ENCODE measurements around the gene NEDD4L. TPM values are rescaled to one million over a fixed set of nuclear protein-coding genes. Genes with fewer than 3 reads are reported as not detected.
"Not testable (repeated sequence)": the region's sequence is repeated elsewhere in the genome, so short reads cannot be mapped to it uniquely, and the experiment has no call there.

The NEDD4L gene
- total RNA-seq, 3 donors from 2014 or later = 2.6 to 4.7 (median 2.9) TPM

DNA sequence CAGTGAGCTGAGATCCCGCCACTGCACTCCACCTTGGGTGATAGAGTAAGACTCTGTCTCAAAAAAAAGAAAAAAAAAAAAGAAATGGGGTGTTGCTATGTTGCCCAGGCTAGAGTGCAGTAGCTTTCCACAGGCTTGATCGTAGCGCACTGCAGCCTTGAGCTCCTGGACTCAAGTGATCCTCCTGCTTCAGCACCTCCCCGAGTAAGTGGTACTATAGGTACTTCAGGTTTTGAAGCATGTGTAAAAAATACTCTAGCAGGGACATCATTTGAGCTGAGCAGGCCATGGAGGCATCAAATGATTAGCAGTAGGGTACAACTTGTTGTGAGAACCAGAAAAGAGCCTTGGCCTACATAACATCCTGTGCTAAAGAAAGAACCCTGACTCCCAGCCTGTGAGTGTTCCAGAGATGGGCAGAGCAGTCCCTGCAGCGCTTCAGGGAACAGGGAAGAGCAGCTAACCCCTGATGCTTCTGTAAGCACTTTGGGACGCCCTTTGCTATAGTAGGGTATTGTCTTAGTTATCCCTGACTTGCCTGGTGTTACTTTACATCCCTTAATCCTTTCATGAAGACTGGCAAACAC, 119.1 kb downstream of the NEDD4L start:
- ATAC-seq = no peak
- Mint-ChIP-seq H3K9me3 (no peaks in the 10 kb centered on the region), H3K36me3 (ENCODE audit: insufficient read depth) (no peaks in the 10 kb centered on the region), H3K27me3 (ENCODE audit: low read depth) (no peaks in the 10 kb centered on the region), H3K4me3 (no peak overlapping the region), H3K4me1 (ENCODE audit: low read depth) (no peaks in the 10 kb centered on the region)
- DNase-seq = no peak

DNA sequence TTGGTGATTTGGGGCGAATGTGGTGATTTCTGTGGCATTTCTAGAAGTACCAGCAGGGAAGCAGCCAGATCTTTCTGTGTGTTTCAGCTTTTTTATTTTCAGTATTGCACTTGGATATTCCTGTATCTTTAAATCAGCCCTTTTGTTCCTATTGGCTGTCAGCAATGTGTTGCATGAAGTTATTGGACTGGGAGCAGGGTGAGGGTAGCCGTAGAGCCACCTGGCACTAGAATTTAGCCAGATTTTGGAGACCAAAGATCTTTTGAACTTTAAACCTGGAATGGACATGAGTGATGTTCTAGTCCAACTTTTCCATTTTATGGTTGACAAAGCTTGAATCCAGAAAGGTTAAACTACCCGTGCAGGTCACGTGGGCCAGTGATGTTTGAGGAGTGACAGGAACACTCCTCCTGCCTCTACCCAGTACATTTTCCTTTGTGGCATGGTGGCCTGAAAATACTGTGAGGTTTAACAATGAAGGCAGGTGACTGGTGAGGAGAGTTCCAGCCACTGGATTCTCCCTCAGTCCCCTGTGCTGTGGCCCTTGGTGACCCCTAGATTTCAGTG, 122.3 kb downstream of the NEDD4L start:
- H3K9me3 Mint-ChIP-seq = no peaks in the 10 kb centered on the region
- no peak overlapping the region for H3K4me3 Mint-ChIP-seq
- no peaks in the 10 kb centered on the region for H3K27me3 Mint-ChIP-seq (ENCODE audit: low read depth)
- no peaks in the 10 kb centered on the region for H3K36me3 Mint-ChIP-seq (ENCODE audit: insufficient read depth)
- DNase-seq (no peak), ATAC-seq (no peak)
- H3K4me1 Mint-ChIP-seq (ENCODE audit: low read depth) = no peaks in the 10 kb centered on the region

GRCh38 chr18:58167073-58167472, 123.0 kb downstream of the NEDD4L start:
- ATAC-seq (no peak), DNase-seq (no peak)
- Mint-ChIP-seq H3K36me3 (ENCODE audit: insufficient read depth) (no peaks in the 10 kb centered on the region), H3K4me3 (no peak overlapping the region), H3K9me3 (no peaks in the 10 kb centered on the region), H3K27me3 (ENCODE audit: low read depth) (no peaks in the 10 kb centered on the region), H3K4me1 (ENCODE audit: low read depth) (no peaks in the 10 kb centered on the region)

DNA sequence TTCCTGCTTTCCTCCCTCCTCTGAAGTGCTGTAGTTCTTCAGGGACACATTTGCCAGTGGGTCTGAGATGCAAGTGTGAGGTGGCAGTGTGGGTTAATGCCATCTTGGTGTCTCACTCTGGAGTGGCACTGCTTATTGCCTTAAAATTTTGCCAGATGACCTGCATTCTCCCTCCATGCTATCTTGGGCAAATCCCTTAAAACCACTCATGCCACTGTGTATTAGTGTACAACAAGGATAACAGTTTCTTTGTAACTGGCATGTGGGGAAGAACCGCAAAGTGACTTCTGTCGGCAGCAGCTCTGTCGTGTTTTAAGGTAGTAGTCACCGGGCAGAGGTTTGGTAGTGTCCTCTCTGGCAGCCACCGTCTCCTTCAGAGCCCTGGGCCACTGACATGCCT, 124.2 kb downstream of the NEDD4L start:
- H3K4me3 Mint-ChIP-seq = no peak overlapping the region
- H3K36me3 Mint-ChIP-seq (ENCODE audit: insufficient read depth) = no peaks in the 10 kb centered on the region
- H3K27me3 Mint-ChIP-seq (ENCODE audit: low read depth) = no peaks in the 10 kb centered on the region
- DNase-seq = no peak
- no peak for ATAC-seq
- H3K4me1 Mint-ChIP-seq (ENCODE audit: low read depth) = no peaks in the 10 kb centered on the region
- H3K9me3 Mint-ChIP-seq = no peaks in the 10 kb centered on the region

GRCh38 chr18:58168993-58169392, 125.0 kb downstream of the NEDD4L start:
- Mint-ChIP-seq H3K4me3 (no peak overlapping the region), H3K9me3 (no peaks in the 10 kb centered on the region), H3K27me3 (ENCODE audit: low read depth) (no peaks in the 10 kb centered on the region), H3K36me3 (ENCODE audit: insufficient read depth) (no peaks in the 10 kb centered on the region), H3K4me1 (ENCODE audit: low read depth) (no peaks in the 10 kb centered on the region)
- no peak for DNase-seq
- ATAC-seq = no peak

GRCh38 chr18:58169472-58169871, 125.4 kb downstream of the NEDD4L start:
- no peaks in the 10 kb centered on the region for H3K9me3 Mint-ChIP-seq
- no peaks in the 10 kb centered on the region for H3K27me3 Mint-ChIP-seq (ENCODE audit: low read depth)
- H3K4me3 Mint-ChIP-seq = no peak overlapping the region
- no peaks in the 10 kb centered on the region for H3K36me3 Mint-ChIP-seq (ENCODE audit: insufficient read depth)
- no peak for DNase-seq
- ATAC-seq = no peak
- no peaks in the 10 kb centered on the region for H3K4me1 Mint-ChIP-seq (ENCODE audit: low read depth)

DNA sequence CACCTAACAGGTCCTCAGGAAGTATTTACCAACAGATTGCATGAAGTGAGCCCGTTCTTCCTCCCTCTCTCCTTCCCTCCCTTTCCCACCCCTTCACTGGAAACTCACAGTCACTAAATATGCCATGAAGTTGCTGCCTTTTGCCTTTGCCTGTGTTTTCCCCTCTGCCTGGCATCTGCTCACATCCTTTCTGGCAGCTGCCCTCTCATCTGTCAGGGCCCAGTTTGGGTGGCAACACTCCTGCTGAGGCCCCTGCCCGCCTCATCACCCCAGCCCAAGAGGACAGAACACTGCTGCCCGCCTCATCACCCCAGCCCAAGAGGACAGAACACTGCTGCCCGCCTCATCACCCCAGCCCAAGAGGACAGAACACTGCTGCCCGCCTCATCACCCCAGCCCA, 126.0 kb downstream of the NEDD4L start:
- not testable (repeated sequence) for H3K36me3 Mint-ChIP-seq (ENCODE audit: insufficient read depth); H3K27me3 Mint-ChIP-seq (ENCODE audit: low read depth); DNase-seq; H3K9me3 Mint-ChIP-seq; ATAC-seq; H3K4me3 Mint-ChIP-seq; H3K4me1 Mint-ChIP-seq (ENCODE audit: low read depth)

GRCh38 chr18:58172031-58172430, 128.0 kb downstream of the NEDD4L start:
- ATAC-seq (no peak), DNase-seq (no peak)
- no peaks in the 10 kb centered on the region for H3K27me3 Mint-ChIP-seq (ENCODE audit: low read depth)
- H3K4me3 Mint-ChIP-seq = no peak overlapping the region
- H3K9me3 Mint-ChIP-seq = no peaks in the 10 kb centered on the region
- H3K4me1 Mint-ChIP-seq (ENCODE audit: low read depth) = no peaks in the 10 kb centered on the region
- no peaks in the 10 kb centered on the region for H3K36me3 Mint-ChIP-seq (ENCODE audit: insufficient read depth)

- Mint-ChIP-seq H3K4me3 (no peak overlapping the region), H3K9me3 (no peaks in the 10 kb centered on the region), H3K36me3 (ENCODE audit: insufficient read depth) (no peaks in the 10 kb centered on the region), H3K27me3 (ENCODE audit: low read depth) (no peaks in the 10 kb centered on the region), H3K4me1 (ENCODE audit: low read depth) (no peaks in the 10 kb centered on the region)
- ATAC-seq (no peak), DNase-seq (no peak)
Observed at GRCh38 chr18:58174285-58174684, 130.3 kb downstream of the NEDD4L start.

DNA sequence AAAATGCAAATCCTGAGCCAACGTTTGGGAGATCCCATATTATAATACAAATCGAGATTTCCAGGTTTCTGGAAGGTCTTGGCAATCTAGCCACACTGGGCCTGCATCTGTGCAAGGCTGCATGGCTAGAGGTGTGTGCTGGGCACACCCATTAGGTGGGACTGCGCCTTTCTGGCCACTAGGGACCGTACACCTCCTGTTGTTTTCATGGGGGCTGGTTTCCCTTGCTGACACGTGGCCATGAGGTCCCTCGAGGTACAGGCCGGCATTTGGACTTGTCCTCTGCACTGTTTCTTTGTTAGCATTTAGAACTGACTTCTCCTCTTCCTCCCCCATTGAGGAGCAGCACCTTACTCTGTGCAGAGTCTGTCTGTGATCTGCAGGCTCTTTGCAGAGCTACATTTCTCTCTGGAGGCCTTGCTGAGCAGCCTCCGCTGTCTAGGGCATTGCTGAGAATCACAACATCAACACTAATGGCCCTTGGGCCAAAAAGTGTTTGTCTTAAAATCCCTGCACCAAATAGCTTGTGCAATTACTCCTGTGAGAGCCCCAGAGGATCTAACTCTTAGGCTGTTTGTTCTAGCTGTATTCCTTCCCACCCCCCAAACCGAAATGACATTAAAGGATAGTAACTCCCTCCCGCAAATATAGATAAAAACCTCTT, 131.2 kb downstream of the NEDD4L start:
- no peaks in the 10 kb centered on the region for H3K9me3 Mint-ChIP-seq
- no peaks in the 10 kb centered on the region for H3K4me1 Mint-ChIP-seq (ENCODE audit: low read depth)
- peak in 1 of 2 donors; percentile 14 for ATAC-seq
- no peaks in the 10 kb centered on the region for H3K36me3 Mint-ChIP-seq (ENCODE audit: insufficient read depth)
- no peak overlapping the region for H3K4me3 Mint-ChIP-seq
- no peaks in the 10 kb centered on the region for H3K27me3 Mint-ChIP-seq (ENCODE audit: low read depth)
- no peak for DNase-seq

- DNase-seq (no peak), ATAC-seq (no peak)
- Mint-ChIP-seq H3K9me3 (no peaks in the 10 kb centered on the region), H3K4me1 (ENCODE audit: low read depth) (no peaks in the 10 kb centered on the region), H3K36me3 (ENCODE audit: insufficient read depth) (no peaks in the 10 kb centered on the region), H3K4me3 (no peak overlapping the region), H3K27me3 (ENCODE audit: low read depth) (no peaks in the 10 kb centered on the region)
Observed at GRCh38 chr18:58175786-58176176, 131.8 kb downstream of the NEDD4L start.

- Mint-ChIP-seq H3K4me3 (no peak overlapping the region), H3K4me1 (ENCODE audit: low read depth) (no peaks in the 10 kb centered on the region), H3K9me3 (no peaks in the 10 kb centered on the region), H3K27me3 (ENCODE audit: low read depth) (no peaks in the 10 kb centered on the region), H3K36me3 (ENCODE audit: insufficient read depth) (no peaks in the 10 kb centered on the region)
- ATAC-seq (no peak), DNase-seq (no peak)
Observed at GRCh38 chr18:58177004-58177717, 133.1 kb downstream of the NEDD4L start.

GRCh38 chr18:58177896-58178470, 134.0 kb downstream of the NEDD4L start:
- Mint-ChIP-seq H3K4me3 (no peak overlapping the region), H3K27me3 (ENCODE audit: low read depth) (no peaks in the 10 kb centered on the region), H3K9me3 (no peaks in the 10 kb centered on the region), H3K36me3 (ENCODE audit: insufficient read depth) (no peaks in the 10 kb centered on the region), H3K4me1 (ENCODE audit: low read depth) (no peaks in the 10 kb centered on the region)
- DNase-seq (no peak), ATAC-seq (no peak)

- H3K4me1 Mint-ChIP-seq (ENCODE audit: low read depth) = no peaks in the 10 kb centered on the region
- DNase-seq (no peak), ATAC-seq (no peak)
- no peaks in the 10 kb centered on the region for H3K27me3 Mint-ChIP-seq (ENCODE audit: low read depth)
- no peaks in the 10 kb centered on the region for H3K36me3 Mint-ChIP-seq (ENCODE audit: insufficient read depth)
- H3K9me3 Mint-ChIP-seq = no peaks in the 10 kb centered on the region
- H3K4me3 Mint-ChIP-seq = no peak overlapping the region
Observed at GRCh38 chr18:58178511-58178910, 134.5 kb downstream of the NEDD4L start.
